Caco-2 (cell line): ENCODE results near the gene COL4A3. TPM values are rescaled to one million over a fixed set of nuclear protein-coding genes. Genes with fewer than 3 reads are reported as not detected.
A peak's percentile ranks its signal among the peaks of the same experiment; 100 is the strongest.

Experiments used
- BruUV-seq: library from RNA; stranded (reverse); fragments of 400-500 nt; replicated peaks from 2 replicates; lab custom pipeline; 2021; lab: Mats Ljungman, UMichigan
- CTCF ChIA-PET: fragments of 300-600 bp; sonication (Branson Sonifier 250); formaldehyde crosslinking; loops from one replicate; lab custom pipeline; 2022; ENCODE audit warnings: antibody characterized with exemption; lab: Charles Lee
- POLR2A ChIA-PET: fragments of 300-600 bp; sonication (Branson Sonifier 250); formaldehyde crosslinking; loops from one replicate; lab custom pipeline; 2022; ENCODE audit warnings: antibody characterized with exemption; lab: Charles Lee
- DNase-seq, 2 experiments: peaks; one replicate each; pipeline versions ENCODE4 v3.0.0 to v3.0.0-alpha.2; 2020 to 2022
- H3K27me3 ChIP-seq: replicated peaks from 2 replicates; pipeline ENCODE4 v1.6.0; 2011; ENCODE audit warnings: low read length; ENCODE audit not compliant: control insufficient read depth, insufficient read depth
- H3K36me3 ChIP-seq: 2 replicates; pipeline ENCODE4 v1.5.1; 2011; ENCODE audit warnings: low read length; ENCODE audit not compliant: control insufficient read depth, insufficient read depth
- H3K4me1 ChIP-seq: fragments of 250-450 bp; sonication (Bioruptor Pico); 2 replicates; pipeline ENCODE4 v1.5.1; 2020; ENCODE audit warnings: mild to moderate bottlenecking
- H3K4me3 ChIP-seq: 2 replicates; pipeline ENCODE4 v1.5.1; 2011; ENCODE audit warnings: low read depth, mild to moderate bottlenecking, control low read depth, low read length
- H3K9me3 ChIP-seq: fragments of 250-450 bp; sonication (Bioruptor Pico); 2 replicates; pipeline ENCODE4 v1.5.1; 2020; ENCODE audit warnings: mild to moderate bottlenecking, moderate library complexity
- H3K27ac Mint-ChIP-seq: one replicate; pipeline ENCODE4 v1.8.0; 2022; ENCODE audit warnings: mixed read lengths; ENCODE audit not compliant: unreplicated experiment
- H3K27me3 Mint-ChIP-seq: one replicate; pipeline ENCODE4 v1.8.0; 2022; ENCODE audit warnings: mixed read lengths; ENCODE audit not compliant: insufficient read depth, unreplicated experiment
- H3K36me3 Mint-ChIP-seq: one replicate; pipeline ENCODE4 v1.8.0; 2022; ENCODE audit warnings: mild to moderate bottlenecking, mixed read lengths; ENCODE audit not compliant: insufficient read depth, unreplicated experiment
- H3K4me1 Mint-ChIP-seq: one replicate; pipeline ENCODE4 v1.8.0; 2022; ENCODE audit warnings: low read depth, mixed read lengths; ENCODE audit not compliant: unreplicated experiment
- H3K4me3 Mint-ChIP-seq: one replicate; pipeline ENCODE4 v1.8.0; 2022; ENCODE audit warnings: mild to moderate bottlenecking, moderate library complexity, mixed read lengths; ENCODE audit not compliant: unreplicated experiment
- H3K9me3 Mint-ChIP-seq: one replicate; pipeline ENCODE4 v1.8.0; 2022; ENCODE audit warnings: mixed read lengths; ENCODE audit not compliant: unreplicated experiment
- intact Hi-C: fragments of 100-400 bp; cut with micrococcal nuclease; formaldehyde crosslinking; loops from one replicate; pipeline ENCODE4 v1.10.0; 2022; ENCODE audit not compliant: unreplicated experiment
- total RNA-seq: library from RNA; stranded (reverse); gene quantifications from 2 replicates; pipeline ENCODE4 v1.2.3, GENCODE V29; 2022
- TF ChIP-seq, protein P1 (sequence below), 2 experiments: fragments of 200-600 bp in 1 of 2; IDR thresholded peaks; 1 replicate in 1 of 2; 2 replicates in 1 of 2; pipeline versions ENCODE4 v1.5.1 to v1.8.0; 2011 to 2022; ENCODE audit warnings: antibody characterized with exemption in 1 of 2, control low read depth in 1 of 2, inconsistent platforms in 1 of 2, low read depth in 1 of 2, low read length in 1 of 2, mild to moderate bottlenecking in 1 of 2, moderate library complexity in 1 of 2; ENCODE audit not compliant: insufficient read depth in 1 of 2, severe bottlenecking in 1 of 2, unreplicated experiment in 1 of 2

The COL4A3 gene
- total RNA-seq, 1 experiment from 2014 or later: 4.2 TPM

DNA sequence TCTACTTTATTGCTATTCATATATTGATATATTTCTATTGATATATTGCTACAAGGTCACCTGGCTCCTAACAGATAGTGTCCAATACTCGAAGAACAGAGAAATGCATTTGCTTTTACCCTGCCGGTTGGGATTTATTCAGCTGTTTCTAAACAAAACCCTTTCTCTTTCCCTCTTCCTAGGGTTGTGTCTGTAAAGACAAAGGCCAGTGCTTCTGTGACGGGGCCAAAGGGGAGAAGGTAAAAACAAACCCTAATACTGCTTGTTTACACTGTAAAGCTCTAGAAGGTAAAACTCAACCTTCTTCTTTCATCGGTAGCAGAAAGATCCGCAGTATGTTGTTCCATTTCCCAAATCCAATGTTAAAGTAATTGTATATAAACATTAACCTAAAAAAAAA lies 73.4 kb downstream of the COL4A3 start:
- BruUV-seq: no TSS peak
- H3K4me1 ChIP-seq: peaks cover 6% of the 10 kb centered on the region; the same call in 1 of the 2 replicates
- Mint-ChIP-seq H3K4me3 (no peak overlapping the region), H3K27ac (no peak overlapping the region), H3K27me3 (no peaks in the 10 kb centered on the region), H3K36me3 (no peaks in the 10 kb centered on the region), H3K9me3 (no peaks in the 10 kb centered on the region), H3K4me1 (peaks cover 16% of the 10 kb centered on the region)
- CTCF ChIA-PET: interaction anchor here (0.5 to 1.5 kb wide), 8 partner anchors 14 to 148 kb away, joined by 3 to 9 read pairs (median 4); no protein-coding TSS in a partner anchor
- H3K9me3 ChIP-seq: no peaks in the 10 kb centered on the region
- H3K4me3 ChIP-seq: no peak overlapping the region
- intact Hi-C loops: loop anchor here (1.0 to 10.0 kb wide), 3 partner anchors 102 to 203 kb away; no protein-coding TSS in a partner anchor
- POLR2A ChIA-PET: interaction anchor here (0.7 kb wide), 1 partner anchor 565 kb away, joined by 7 read pairs; no protein-coding TSS in a partner anchor
- no peaks in the 10 kb centered on the region for H3K27me3 ChIP-seq
- H3K36me3 ChIP-seq: no peaks in the 10 kb centered on the region
- DNase-seq: no peak
- TF ChIP-seq, protein P1, sequence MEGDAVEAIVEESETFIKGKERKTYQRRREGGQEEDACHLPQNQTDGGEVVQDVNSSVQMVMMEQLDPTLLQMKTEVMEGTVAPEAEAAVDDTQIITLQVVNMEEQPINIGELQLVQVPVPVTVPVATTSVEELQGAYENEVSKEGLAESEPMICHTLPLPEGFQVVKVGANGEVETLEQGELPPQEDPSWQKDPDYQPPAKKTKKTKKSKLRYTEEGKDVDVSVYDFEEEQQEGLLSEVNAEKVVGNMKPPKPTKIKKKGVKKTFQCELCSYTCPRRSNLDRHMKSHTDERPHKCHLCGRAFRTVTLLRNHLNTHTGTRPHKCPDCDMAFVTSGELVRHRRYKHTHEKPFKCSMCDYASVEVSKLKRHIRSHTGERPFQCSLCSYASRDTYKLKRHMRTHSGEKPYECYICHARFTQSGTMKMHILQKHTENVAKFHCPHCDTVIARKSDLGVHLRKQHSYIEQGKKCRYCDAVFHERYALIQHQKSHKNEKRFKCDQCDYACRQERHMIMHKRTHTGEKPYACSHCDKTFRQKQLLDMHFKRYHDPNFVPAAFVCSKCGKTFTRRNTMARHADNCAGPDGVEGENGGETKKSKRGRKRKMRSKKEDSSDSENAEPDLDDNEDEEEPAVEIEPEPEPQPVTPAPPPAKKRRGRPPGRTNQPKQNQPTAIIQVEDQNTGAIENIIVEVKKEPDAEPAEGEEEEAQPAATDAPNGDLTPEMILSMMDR (IDR thresholded peaks at IDR 0.05; ENCODE audit: insufficient read depth in 1 of 2, low read depth in 1 of 2, low read length in 1 of 2, severe bottlenecking in 1 of 2, unreplicated experiment in 1 of 2): no peak

DNA sequence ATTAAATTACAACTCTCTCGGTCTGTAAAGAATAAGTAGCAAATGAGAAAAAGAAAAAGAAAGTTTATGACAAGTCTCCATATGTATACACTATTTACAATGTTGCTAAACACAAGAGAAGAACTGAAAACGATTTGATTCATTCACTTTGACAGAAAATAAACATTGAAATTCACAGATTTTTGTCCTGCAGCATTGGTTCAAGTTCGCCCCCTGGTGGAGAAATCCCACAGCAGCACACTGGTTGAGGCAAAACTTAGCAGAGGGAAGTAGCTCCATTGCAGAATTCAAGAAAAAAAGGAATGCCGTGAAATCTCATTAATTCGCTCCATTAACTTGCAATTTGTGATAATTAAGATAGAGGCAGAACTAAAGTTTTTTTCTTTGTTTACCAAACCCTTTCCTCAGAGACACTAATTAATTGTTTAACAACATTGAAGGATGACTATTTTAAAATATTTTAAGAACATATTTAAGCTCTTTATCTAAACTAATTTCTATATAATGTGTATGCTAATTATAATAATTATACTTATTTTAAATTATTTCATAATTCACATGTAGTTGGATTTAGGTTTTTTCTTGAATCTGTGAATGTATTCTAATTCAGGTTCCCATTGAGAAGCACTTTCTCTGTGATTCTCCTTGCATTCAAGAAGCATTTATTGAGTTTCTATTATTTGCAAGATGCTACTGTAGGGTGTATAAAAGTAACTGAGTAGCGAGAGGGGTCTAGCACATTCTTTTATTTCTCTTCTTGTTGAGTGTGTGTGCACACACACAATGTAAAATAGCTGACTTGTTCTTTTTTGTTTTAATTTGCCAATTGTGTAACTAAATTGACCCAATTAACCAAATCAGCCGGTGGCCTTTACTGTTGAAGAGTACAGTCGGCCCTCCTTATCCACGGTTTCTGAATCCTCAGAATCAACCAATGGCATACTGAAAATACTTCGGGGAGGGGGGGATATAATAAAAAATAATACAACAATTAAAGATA lies 74.1 kb downstream of the COL4A3 start:
- Mint-ChIP-seq H3K27me3 (no peaks in the 10 kb centered on the region), H3K4me1 (peaks cover 16% of the 10 kb centered on the region), H3K4me3 (no peak overlapping the region), H3K9me3 (no peaks in the 10 kb centered on the region), H3K36me3 (no peaks in the 10 kb centered on the region), H3K27ac (no peak overlapping the region)
- ChIA-PET POLR2A (interaction anchor here (0.7 kb wide), 1 partner anchor 565 kb away, joined by 7 read pairs; no protein-coding TSS in a partner anchor), CTCF (interaction anchor here (0.5 to 1.5 kb wide), 8 partner anchors 13 to 147 kb away, joined by 3 to 9 read pairs (median 4); no protein-coding TSS in a partner anchor)
- no peaks in the 10 kb centered on the region for H3K9me3 ChIP-seq
- H3K4me1 ChIP-seq: peaks cover 6% of the 10 kb centered on the region; the same call in 1 of the 2 replicates
- H3K4me3 ChIP-seq: no peak overlapping the region
- no peaks in the 10 kb centered on the region for H3K27me3 ChIP-seq
- no peaks in the 10 kb centered on the region for H3K36me3 ChIP-seq
- intact Hi-C loops: loop anchor here (1.0 to 10.0 kb wide), 3 partner anchors 103 to 204 kb away; no protein-coding TSS in a partner anchor
- peak; percentile 61 to 72 for DNase-seq
- TF ChIP-seq, protein P1 (IDR thresholded peaks at IDR 0.05; ENCODE audit: insufficient read depth in 1 of 2, low read depth in 1 of 2, low read length in 1 of 2, severe bottlenecking in 1 of 2, unreplicated experiment in 1 of 2): peak; percentile 69 to 75
- BruUV-seq: no TSS peak

DNA sequence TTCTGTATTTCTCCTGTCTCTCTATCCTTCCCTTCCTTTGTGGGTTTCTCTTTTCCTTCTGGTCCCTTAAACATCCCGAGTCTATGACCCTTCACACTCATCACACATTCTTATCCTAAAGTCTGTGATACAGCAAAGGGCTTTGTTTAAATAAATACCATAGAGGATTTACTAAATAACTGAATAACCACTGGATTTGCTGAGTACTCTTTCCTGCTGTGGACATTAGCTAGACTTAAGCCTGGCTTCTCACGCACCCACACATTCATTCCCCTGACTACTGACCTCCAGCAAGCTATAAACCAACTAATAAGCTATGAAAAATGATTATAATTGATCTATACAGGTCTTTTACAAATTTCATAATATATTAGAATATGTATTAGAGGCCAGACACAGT lies 76.6 kb downstream of the COL4A3 start:
- DNase-seq: peak in 1 of 2 experiments; percentile 3
- ChIA-PET CTCF (interaction anchor here (0.6 kb wide), 1 partner anchor 87 kb away, joined by 4 read pairs; no protein-coding TSS in a partner anchor), POLR2A (no interaction called here)
- Histone ChIP-seq H3K27me3 (no peaks in the 10 kb centered on the region), H3K4me1 (peaks cover 6% of the 10 kb centered on the region; the same call in 1 of the 2 replicates), H3K9me3 (no peaks in the 10 kb centered on the region), H3K36me3 (no peaks in the 10 kb centered on the region), H3K4me3 (no peak overlapping the region)
- Mint-ChIP-seq H3K4me1 (peaks cover 16% of the 10 kb centered on the region), H3K36me3 (no peaks in the 10 kb centered on the region), H3K27ac (peak overlapping the region; percentile 11), H3K9me3 (no peaks in the 10 kb centered on the region), H3K4me3 (peak overlapping the region; percentile 11), H3K27me3 (no peaks in the 10 kb centered on the region)
- TF ChIP-seq, protein P1 (IDR thresholded peaks at IDR 0.05; ENCODE audit: insufficient read depth in 1 of 2, low read depth in 1 of 2, low read length in 1 of 2, severe bottlenecking in 1 of 2, unreplicated experiment in 1 of 2): no peak
- intact Hi-C loops: loop anchor here (1.0 to 2.0 kb wide), 3 partner anchors 72 to 114 kb away; partner anchors contain the start of gene MFF
- BruUV-seq: no TSS peak
